SK-N-MC (cell line): Measurements from ENCODE around the gene NR2E3.

Experiments used
- DNase-seq: peaks from one replicate; pipeline ENCODE4 v3.0.0-alpha.2; 2011; ENCODE audit warnings: low read depth, low spot score
- H3K27ac ChIP-seq: fragments of 200-600 bp; sonication (generic); 2 replicates; pipeline ENCODE4 v1.5.1; 2016; ENCODE audit warnings: mixed run types
- H3K36me3 ChIP-seq: fragments of 200-600 bp; sonication (generic); 2 replicates; pipeline ENCODE4 v1.6.1; 2017; ENCODE audit warnings: antibody characterized with exemption, low read length, mixed read lengths; ENCODE audit not compliant: insufficient read depth
- H3K4me3 ChIP-seq: fragments of 200-600 bp; sonication (generic); 2 replicates; pipeline ENCODE4 v1.5.1; 2016
- H3K9ac ChIP-seq: fragments of 200-600 bp; sonication (generic); 2 replicates; pipeline ENCODE4 v1.8.0; 2017; ENCODE audit warnings: mixed run types, mixed read lengths; ENCODE audit not compliant: insufficient read length
- H3K9me3 ChIP-seq: fragments of 200-600 bp; sonication (generic); 2 replicates; pipeline ENCODE4 v1.6.1; 2017; ENCODE audit warnings: low read depth, mild to moderate bottlenecking, antibody characterized with exemption, low read length, moderate library complexity, mixed read lengths
- EZH2 ChIP-seq: fragments of 200-600 bp; sonication (generic); IDR thresholded peaks from one replicate; pipeline ENCODE4 v1.6.1; 2017; ENCODE audit warnings: antibody characterized with exemption
- FOXP2 ChIP-seq: optimal IDR thresholded peaks from 2 replicates; pipeline ENCODE3; 2011; ENCODE audit warnings: mild to moderate bottlenecking, moderate library complexity; ENCODE audit not compliant: insufficient read depth; ENCODE audit errors: extremely low read length, control extremely low read depth
- POLR2AphosphoS5 ChIP-seq: IDR thresholded peaks from 2 replicates; pipeline ENCODE4 v1.6.1; 2012; ENCODE audit warnings: mild to moderate bottlenecking, low read depth, low read length, borderline replicate concordance

Gene NR2E3

DNA sequence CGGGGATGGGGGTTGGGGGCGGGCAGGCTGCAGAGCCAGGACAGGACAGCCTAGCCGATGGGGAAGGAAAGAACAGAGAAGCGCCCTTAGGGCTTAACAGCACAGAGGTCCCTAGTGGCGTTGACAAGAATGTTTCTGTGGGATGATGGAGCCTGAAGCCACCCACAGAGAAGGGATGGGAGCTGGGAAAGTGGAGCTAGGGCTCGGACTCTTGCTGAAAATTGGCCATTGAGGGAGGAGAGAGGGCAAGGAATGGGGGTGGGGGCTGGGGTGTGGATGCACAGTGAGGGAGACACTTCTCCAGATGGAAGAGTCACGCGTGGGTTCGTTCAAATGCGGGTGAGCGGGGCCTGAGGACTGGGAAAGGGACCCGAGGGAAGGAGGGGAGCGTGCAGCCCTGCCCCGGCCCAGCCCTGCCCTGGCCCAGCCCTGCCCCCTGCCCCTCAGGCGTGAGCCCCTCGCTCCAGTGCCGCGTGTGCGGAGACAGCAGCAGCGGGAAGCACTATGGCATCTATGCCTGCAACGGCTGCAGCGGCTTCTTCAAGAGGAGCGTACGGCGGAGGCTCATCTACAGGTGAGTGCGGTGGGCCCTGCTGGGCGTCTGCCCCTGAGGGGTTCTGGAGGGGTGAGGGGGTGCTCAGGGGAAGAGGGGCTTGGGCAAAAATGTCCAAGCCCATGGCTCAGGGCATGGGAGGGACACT is 832 bp downstream of the NR2E3 start:
- Histone ChIP-seq H3K36me3 (no peaks in the 10 kb centered on the region), H3K4me3 (no peak overlapping the region), H3K9me3 (no peaks in the 10 kb centered on the region), H3K9ac (no peak overlapping the region), H3K27ac (no peak overlapping the region)
- DNase-seq, result no peak
- no peak for TF ChIP-seq POLR2AphosphoS5
- TF ChIP-seq FOXP2, result no peak
- no peak for TF ChIP-seq EZH2

- Histone ChIP-seq H3K9ac (no peak overlapping the region), H3K4me3 (no peak overlapping the region), H3K9me3 (no peaks in the 10 kb centered on the region), H3K36me3 (no peaks in the 10 kb centered on the region), H3K27ac (no peak overlapping the region)
- no peak for DNase-seq
- TF ChIP-seq EZH2 (no peak), FOXP2 (no peak), POLR2AphosphoS5 (no peak)
Measured at GRCh38 chr15:71811752-71812735, 1.7 kb downstream of the NR2E3 start.

- no peak overlapping the region for H3K9ac ChIP-seq
- no peak overlapping the region for H3K4me3 ChIP-seq
- TF ChIP-seq FOXP2, result no peak
- no peak for TF ChIP-seq EZH2
- no peak for TF ChIP-seq POLR2AphosphoS5
- no peaks in the 10 kb centered on the region for H3K9me3 ChIP-seq
- DNase-seq, result no peak
- H3K27ac ChIP-seq, result no peak overlapping the region
- no peaks in the 10 kb centered on the region for H3K36me3 ChIP-seq
Measured at GRCh38 chr15:71812966-71813722, 2.8 kb downstream of the NR2E3 start.

DNA sequence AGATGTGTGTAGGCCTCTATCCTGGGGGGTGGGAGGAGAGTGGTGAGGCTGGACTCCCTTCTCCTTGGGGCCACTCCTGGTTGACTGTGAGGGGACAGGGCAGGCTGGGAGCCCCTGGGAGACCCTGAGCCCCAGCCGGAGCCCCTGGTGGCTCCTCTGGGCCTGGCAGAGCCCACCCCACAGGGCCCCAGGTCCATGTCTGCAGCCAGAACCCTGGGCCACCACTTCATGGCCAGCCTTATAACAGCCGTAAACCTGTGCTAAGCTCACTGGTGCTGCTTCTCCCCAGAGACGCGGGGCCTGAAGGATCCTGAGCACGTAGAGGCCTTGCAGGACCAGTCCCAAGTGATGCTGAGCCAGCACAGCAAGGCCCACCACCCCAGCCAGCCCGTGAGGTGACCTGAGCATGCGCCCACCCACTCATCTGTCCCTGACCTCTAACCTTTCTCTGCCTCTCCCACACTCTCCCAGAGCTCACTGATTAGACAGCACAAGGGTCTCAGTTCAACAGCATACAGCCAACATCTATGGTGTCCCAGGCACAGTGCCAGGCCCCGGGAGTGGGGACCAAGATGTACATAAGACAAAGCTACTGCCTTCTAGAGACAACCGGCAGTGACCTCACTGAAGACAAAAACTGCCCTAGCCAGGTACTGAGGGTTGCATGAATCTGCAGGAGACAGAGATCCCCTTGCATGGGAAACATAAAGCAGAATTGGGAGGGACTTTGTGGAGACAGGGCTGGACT is 3.5 kb downstream of the NR2E3 start:
- Histone ChIP-seq H3K36me3 (no peaks in the 10 kb centered on the region), H3K9me3 (no peaks in the 10 kb centered on the region), H3K9ac (no peak overlapping the region), H3K27ac (no peak overlapping the region), H3K4me3 (no peak overlapping the region)
- DNase-seq, result no peak
- TF ChIP-seq POLR2AphosphoS5, result no peak
- no peak for TF ChIP-seq EZH2
- TF ChIP-seq FOXP2, result no peak

GRCh38 chr15:71815301-71815700 is 4.9 kb downstream of the NR2E3 start:
- no peaks in the 10 kb centered on the region for H3K36me3 ChIP-seq
- H3K9me3 ChIP-seq, result no peaks in the 10 kb centered on the region
- no peak for DNase-seq
- H3K9ac ChIP-seq, result no peak overlapping the region
- no peak overlapping the region for H3K4me3 ChIP-seq
- TF ChIP-seq EZH2 (no peak), POLR2AphosphoS5 (no peak), FOXP2 (no peak)
- no peak overlapping the region for H3K27ac ChIP-seq

DNA sequence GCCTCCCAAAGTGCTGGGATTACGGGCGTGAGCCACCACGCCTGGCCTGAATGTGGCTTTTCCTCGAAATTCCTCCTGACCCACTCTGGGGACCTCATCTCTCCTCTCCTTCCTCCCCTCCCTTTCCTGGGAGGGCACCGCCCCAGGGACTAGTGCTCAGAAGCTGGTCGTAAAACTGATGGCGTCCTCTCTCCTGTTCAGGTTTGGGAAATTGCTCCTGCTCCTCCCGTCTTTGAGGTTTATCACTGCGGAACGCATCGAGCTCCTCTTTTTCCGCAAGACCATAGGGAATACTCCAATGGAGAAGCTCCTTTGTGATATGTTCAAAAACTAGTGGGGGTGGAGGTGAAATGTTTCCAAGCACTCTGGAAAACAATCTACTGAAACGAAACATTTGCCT is 7.0 kb downstream of the NR2E3 start:
- no peak for DNase-seq
- no peaks in the 10 kb centered on the region for H3K9me3 ChIP-seq
- no peak overlapping the region for H3K9ac ChIP-seq
- H3K36me3 ChIP-seq, result no peaks in the 10 kb centered on the region
- TF ChIP-seq EZH2, result no peak
- no peak for TF ChIP-seq FOXP2
- no peak for TF ChIP-seq POLR2AphosphoS5
- no peak overlapping the region for H3K27ac ChIP-seq
- no peak overlapping the region for H3K4me3 ChIP-seq

DNA sequence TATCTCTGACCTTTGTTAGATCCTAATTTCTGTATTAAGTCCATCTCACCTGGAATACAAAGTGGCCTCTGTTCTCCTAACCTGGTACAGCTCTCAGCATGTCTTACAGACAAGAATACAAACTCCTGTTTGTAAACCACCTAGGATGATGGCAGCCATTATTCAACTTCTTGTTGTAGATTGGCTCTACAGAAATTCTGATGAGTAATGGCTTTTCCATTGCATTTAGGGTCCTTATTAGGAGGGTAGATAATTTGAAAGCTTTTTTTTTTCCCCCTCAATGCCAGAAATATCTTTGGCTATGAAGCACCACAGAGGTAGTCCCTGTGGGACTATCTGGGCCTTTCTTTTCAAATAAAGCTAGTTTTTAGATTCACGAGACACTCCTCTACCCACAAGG is 9.8 kb downstream of the NR2E3 start:
- no peak for DNase-seq
- Histone ChIP-seq H3K36me3 (no peaks in the 10 kb centered on the region), H3K9ac (no peak overlapping the region), H3K9me3 (0 out of 2 replicates have a peak, but pooled peaks cover 4% of the 10 kb centered on the region), H3K27ac (no peak overlapping the region), H3K4me3 (no peak overlapping the region)
- no peak for TF ChIP-seq FOXP2
- no peak for TF ChIP-seq EZH2
- no peak for TF ChIP-seq POLR2AphosphoS5

GRCh38 chr15:71821547-71822129 is 11.3 kb downstream of the NR2E3 start:
- no peak overlapping the region for H3K9ac ChIP-seq
- H3K27ac ChIP-seq, result no peak overlapping the region
- TF ChIP-seq POLR2AphosphoS5, result no peak
- TF ChIP-seq EZH2, result no peak
- TF ChIP-seq FOXP2, result no peak
- H3K36me3 ChIP-seq, result peaks cover 6% of the 10 kb centered on the region
- 0 out of 2 replicates have a peak, but pooled peaks cover 4% of the 10 kb centered on the region for H3K9me3 ChIP-seq
- H3K4me3 ChIP-seq, result no peak overlapping the region
- no peak for DNase-seq
